ENCODE data around the gene CAMSAP1.

Gene CAMSAP1

GRCh38 chr9:135815830-135816650 lies 91.3 kb downstream of the CAMSAP1 start:
- no peak for DNase-seq (ENCODE audit: low read depth in 1 of 2, low spot score in 1 of 2)

GRCh38 chr9:135815413-135815812 lies 91.9 kb downstream of the CAMSAP1 start:
- no peak for DNase-seq (ENCODE audit: low read depth in 1 of 2, low spot score in 1 of 2)

- no peak for DNase-seq (ENCODE audit: low read depth in 1 of 2, low spot score in 1 of 2)
Measured at GRCh38 chr9:135814421-135815095, 92.8 kb downstream of the CAMSAP1 start.

- DNase-seq (ENCODE audit: low read depth in 1 of 2, low spot score in 1 of 2) = no peak
Measured at GRCh38 chr9:135813671-135814290, 93.6 kb downstream of the CAMSAP1 start.

- no peak for DNase-seq (ENCODE audit: low read depth in 1 of 2, low spot score in 1 of 2)
Measured at GRCh38 chr9:135812961-135813360, 94.4 kb downstream of the CAMSAP1 start.

GRCh38 chr9:135811801-135812200 lies 95.5 kb downstream of the CAMSAP1 start:
- DNase-seq (ENCODE audit: low read depth in 1 of 2, low spot score in 1 of 2) = no peak

- DNase-seq (ENCODE audit: low read depth in 1 of 2, low spot score in 1 of 2) = no peak
Measured at GRCh38 chr9:135810806-135811575, 96.4 kb downstream of the CAMSAP1 start.

GRCh38 chr9:135809166-135809565 lies 98.2 kb downstream of the CAMSAP1 start:
- no peak for DNase-seq (ENCODE audit: low read depth in 1 of 2, low spot score in 1 of 2)

- DNase-seq (ENCODE audit: low read depth in 1 of 2, low spot score in 1 of 2) = no peak
Measured at GRCh38 chr9:135805422-135806022, 101.8 kb downstream of the CAMSAP1 start.

- no peak for DNase-seq (ENCODE audit: low read depth in 1 of 2, low spot score in 1 of 2)
Measured at GRCh38 chr9:135804581-135805421, 102.5 kb downstream of the CAMSAP1 start.

GRCh38 chr9:135803441-135803840 lies 103.9 kb downstream of the CAMSAP1 start:
- no peak for DNase-seq (ENCODE audit: low read depth in 1 of 2, low spot score in 1 of 2)

- no peak for DNase-seq (ENCODE audit: low read depth in 1 of 2, low spot score in 1 of 2)
Measured at GRCh38 chr9:135802876-135803419, 104.4 kb downstream of the CAMSAP1 start.

GRCh38 chr9:135801070-135801469 lies 106.3 kb downstream of the CAMSAP1 start:
- DNase-seq (ENCODE audit: low read depth in 1 of 2, low spot score in 1 of 2) = no peak

- DNase-seq (ENCODE audit: low read depth in 1 of 2, low spot score in 1 of 2) = no peak
Measured at GRCh38 chr9:135799261-135799660, 108.1 kb downstream of the CAMSAP1 start.

- no peak for DNase-seq (ENCODE audit: low read depth in 1 of 2, low spot score in 1 of 2)
Measured at GRCh38 chr9:135798263-135798585, 109.1 kb downstream of the CAMSAP1 start.

GRCh38 chr9:135797507-135798262 lies 109.7 kb downstream of the CAMSAP1 start:
- DNase-seq (ENCODE audit: low read depth in 1 of 2, low spot score in 1 of 2) = no peak

GRCh38 chr9:135796784-135797485 lies 110.4 kb downstream of the CAMSAP1 start:
- DNase-seq (ENCODE audit: low read depth in 1 of 2, low spot score in 1 of 2) = no peak

- DNase-seq (ENCODE audit: low read depth in 1 of 2, low spot score in 1 of 2) = no peak
Measured at GRCh38 chr9:135795391-135795790, 112.0 kb downstream of the CAMSAP1 start.

All from activated CD4-positive, alpha-beta T cell treated with anti-CD3 and anti-CD28 coated beads, Interleukin-2, amount 50 U/mL, for 24 hours (primary cell).